Measurements from ENCODE around the gene ZNF664.

DNA sequence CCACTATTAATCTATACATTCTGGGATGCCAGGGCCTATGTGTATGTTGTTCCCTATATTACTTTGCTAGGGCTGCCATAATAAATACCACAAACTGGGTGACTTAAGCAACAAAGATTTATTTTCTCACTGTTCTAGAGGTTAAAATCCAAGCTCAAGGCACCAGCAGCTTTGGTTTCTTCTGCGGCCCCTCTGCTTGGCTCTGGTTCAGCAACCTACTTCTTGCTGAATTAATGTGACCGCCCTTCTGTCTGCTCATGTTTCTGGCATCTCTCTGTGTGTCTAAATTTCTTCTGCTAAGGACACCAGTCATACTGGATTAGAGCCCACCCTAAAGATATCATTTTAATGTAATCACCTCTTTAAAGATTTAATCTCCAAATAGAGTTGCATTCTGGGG, 84.7 kb downstream of the ZNF664 start:
- no peak for TF ChIP-seq CTCF (conservative IDR thresholded peaks at IDR 0.05; ENCODE audit: low read depth, low read length)
- no peak for TF ChIP-seq CEBPB (IDR thresholded peaks at IDR 0.05; ENCODE audit: low read depth, low read length)
- TF ChIP-seq SMC3 (IDR thresholded peaks at IDR 0.05; ENCODE audit: low read depth, low read length): no peak
- TF ChIP-seq USF2 (IDR thresholded peaks at IDR 0.05; ENCODE audit: low read depth, low read length): no peak
- TF ChIP-seq MAFK (IDR thresholded peaks at IDR 0.05; ENCODE audit: low read depth, low read length): no peak
- TF ChIP-seq MXI1 (IDR thresholded peaks at IDR 0.05; ENCODE audit: borderline replicate concordance, low read depth, low read length): no peak
- TF ChIP-seq POLR2A (IDR thresholded peaks at IDR 0.05; ENCODE audit: low read depth, low read length): no peak

Measured in IMR-90 (cell line).